Measurements from ENCODE around the gene PCMT1.

GRCh38 chr6:149711711-149712110 is 37.8 kb upstream of the PCMT1 start:
- no peak for TF ChIP-seq CTCF (IDR thresholded peaks at IDR 0.05)
- TF ChIP-seq EZH2 (IDR thresholded peaks at IDR 0.05; ENCODE audit: borderline replicate concordance, insufficient read depth, low read depth, low read length, poor library complexity, severe bottlenecking): no peak
